H9 (cell line): Measurements from ENCODE around the gene GRID1. TPM values are rescaled to one million over a fixed set of nuclear protein-coding genes. Genes with fewer than 3 reads are reported as not detected.

ENCODE experiments used
- DNase-seq: peaks from one replicate; pipeline ENCODE4 v3.0.0-alpha.2; 2017
- H2AFZ ChIP-seq: one replicate; pipeline ENCODE4 v1.6.1; 2013; ENCODE audit warnings: mild to moderate bottlenecking, low read length, control low read depth, moderate library complexity
- H2AK5ac ChIP-seq: 2 replicates; pipeline ENCODE4 v1.6.1; 2013; ENCODE audit warnings: low read length, control low read depth, mixed read lengths; ENCODE audit not compliant: insufficient read length
- H2BK120ac ChIP-seq: one replicate; pipeline ENCODE4 v1.6.1; 2013; ENCODE audit warnings: low read depth, mild to moderate bottlenecking, low read length, control low read depth, inconsistent platforms; ENCODE audit not compliant: poor library complexity, severe bottlenecking
- H2BK12ac ChIP-seq: 2 replicates; pipeline ENCODE4 v1.6.1; 2013; ENCODE audit warnings: low read length, control low read depth, mixed read lengths, low read depth; ENCODE audit not compliant: insufficient read length
- H2BK15ac ChIP-seq: 2 replicates; pipeline ENCODE4 v1.6.1; 2013; ENCODE audit warnings: low read depth, low read length, control low read depth
- H2BK20ac ChIP-seq: one replicate; pipeline ENCODE4 v1.6.1; 2013; ENCODE audit warnings: low read depth, mild to moderate bottlenecking, low read length, control low read depth, inconsistent platforms; ENCODE audit not compliant: poor library complexity, severe bottlenecking
- H2BK5ac ChIP-seq: 2 replicates; pipeline ENCODE4 v1.6.1; 2013; ENCODE audit warnings: low read length, control low read depth, mixed read lengths; ENCODE audit not compliant: insufficient read length
- H3K14ac ChIP-seq: 2 replicates; pipeline ENCODE4 v1.6.1; 2013; ENCODE audit warnings: low read length, control low read depth; ENCODE audit not compliant: insufficient read depth
- H3K18ac ChIP-seq: 2 replicates; pipeline ENCODE4 v1.6.1; 2013; ENCODE audit warnings: low read depth, mild to moderate bottlenecking, mixed read lengths, low read length, control low read depth; ENCODE audit not compliant: insufficient read length
- H3K23ac ChIP-seq: 2 replicates; pipeline ENCODE4 v1.6.1; 2013; ENCODE audit warnings: low read length, control low read depth, mixed read lengths, low read depth; ENCODE audit not compliant: insufficient read length
- H3K23me2 ChIP-seq: 2 replicates; pipeline ENCODE4 v1.6.1; 2013; ENCODE audit warnings: low read depth, mild to moderate bottlenecking, mixed read lengths, low read length, control low read depth; ENCODE audit not compliant: insufficient read length, poor library complexity, severe bottlenecking
- H3K27ac ChIP-seq: 2 replicates; pipeline ENCODE4 v1.5.1; 2013; ENCODE audit warnings: low read length, control low read depth, mixed read lengths, low read depth; ENCODE audit not compliant: insufficient read length
- H3K27me3 ChIP-seq: 2 replicates; pipeline ENCODE4 v1.6.1; 2013; ENCODE audit warnings: low read length, control low read depth, inconsistent platforms; ENCODE audit not compliant: insufficient read depth
- H3K4ac ChIP-seq: 2 replicates; pipeline ENCODE4 v1.6.1; 2013; ENCODE audit warnings: low read depth, mild to moderate bottlenecking, control low read depth, inconsistent platforms, low read length, moderate library complexity
- H3K4me1 ChIP-seq: 2 replicates; pipeline ENCODE4 v1.6.1; 2013; ENCODE audit warnings: low read length, control low read depth, inconsistent platforms; ENCODE audit not compliant: insufficient read depth
- H3K4me2 ChIP-seq: 2 replicates; pipeline ENCODE4 v1.6.1; 2013; ENCODE audit warnings: low read length, control low read depth, mixed read lengths; ENCODE audit not compliant: insufficient read length, insufficient read depth
- H3K56ac ChIP-seq: 2 replicates; pipeline ENCODE4 v1.6.1; 2013; ENCODE audit warnings: low read depth, mild to moderate bottlenecking, mixed read lengths, low read length, control low read depth; ENCODE audit not compliant: insufficient read length
- H3K79me1 ChIP-seq: 2 replicates; pipeline ENCODE4 v1.6.1; 2013; ENCODE audit warnings: low read depth, mild to moderate bottlenecking, moderate library complexity, low read length, control low read depth, inconsistent platforms; ENCODE audit not compliant: insufficient read depth, poor library complexity, severe bottlenecking
- H3K79me2 ChIP-seq: 2 replicates; pipeline ENCODE4 v1.6.1; 2013; ENCODE audit warnings: low read length, control low read depth, inconsistent platforms; ENCODE audit not compliant: insufficient read depth
- H3K9ac ChIP-seq: 2 replicates; pipeline ENCODE4 v1.6.1; 2013; ENCODE audit warnings: low read length, control low read depth, mixed read lengths; ENCODE audit not compliant: insufficient read length; ENCODE audit errors: extremely low read depth
- H3K9me3 ChIP-seq: one replicate; pipeline ENCODE4 v1.6.1; 2013; ENCODE audit warnings: low read depth, low read length, inconsistent platforms; ENCODE audit not compliant: control insufficient read depth
- H3T11ph ChIP-seq: one replicate; pipeline ENCODE4 v1.6.1; 2013; ENCODE audit warnings: mild to moderate bottlenecking, low read length, control low read depth, inconsistent platforms
- H4K20me1 ChIP-seq: one replicate; pipeline ENCODE4 v1.6.1; 2013; ENCODE audit not compliant: control insufficient read depth, insufficient read length, insufficient read depth
- H4K5ac ChIP-seq: 2 replicates; pipeline ENCODE4 v1.6.1; 2013; ENCODE audit warnings: low read depth, mild to moderate bottlenecking, mixed read lengths, low read length, control low read depth; ENCODE audit not compliant: insufficient read length
- H4K8ac ChIP-seq: replicated peaks from 2 replicates; pipeline ENCODE4 v1.6.1; 2013; ENCODE audit warnings: low read length, control low read depth, mixed read lengths, low read depth; ENCODE audit not compliant: insufficient read length
- H4K91ac ChIP-seq: 2 replicates; pipeline ENCODE4 v1.6.1; 2013; ENCODE audit warnings: low read depth, mild to moderate bottlenecking, moderate library complexity, mixed read lengths, low read length, control low read depth; ENCODE audit not compliant: insufficient read length
- H3K27ac Mint-ChIP-seq, 3 experiments: 2 replicates in 2 of 3; 3 replicates in 1 of 3; pipeline ENCODE4 v1.8.0; 2020 to 2021; ENCODE audit warnings: mixed read lengths in 3 of 3, mild to moderate bottlenecking in 1 of 3, moderate library complexity in 1 of 3
- H3K27me3 Mint-ChIP-seq: 2 replicates; pipeline ENCODE4 v1.8.0; 2021; ENCODE audit warnings: low read depth, mild to moderate bottlenecking, moderate library complexity, mixed read lengths
- H3K36me3 Mint-ChIP-seq, 3 experiments: 2 replicates in 2 of 3; 3 replicates in 1 of 3; pipeline ENCODE4 v1.8.0; 2020 to 2021; ENCODE audit warnings: low read depth in 3 of 3, mixed read lengths in 3 of 3; ENCODE audit not compliant: insufficient read depth in 1 of 3
- H3K4me1 Mint-ChIP-seq, 2 experiments: 2 replicates each; pipeline ENCODE4 v1.8.0; 2020; ENCODE audit warnings: mixed read lengths in 2 of 2
- H3K4me3 Mint-ChIP-seq, 2 experiments: 2 replicates in 1 of 2; 3 replicates in 1 of 2; pipeline ENCODE4 v1.8.0; 2020 to 2021; ENCODE audit warnings: mild to moderate bottlenecking in 2 of 2, mixed read lengths in 2 of 2, moderate library complexity in 1 of 2
- H3K9me3 Mint-ChIP-seq, 2 experiments: 2 replicates in 1 of 2; 3 replicates in 1 of 2; pipeline ENCODE4 v1.8.0; 2020; ENCODE audit warnings: mild to moderate bottlenecking in 2 of 2, mixed read lengths in 2 of 2, moderate library complexity in 1 of 2
- WGBS: extraction: QIAGEN DNeasy Blood & Tissue Kit; methylation state at CpG from one replicate; pipeline ENCODE4 v1.1.7; 2013; ENCODE audit warnings: missing lambda C conversion rate, low lambda C conversion rate, mixed read lengths; ENCODE audit not compliant: insufficient read length; ENCODE audit errors: extremely low coverage; 5-methylcytosine and 5-hydroxymethylcytosine counted together
- total RNA-seq: library from RNA; stranded (reverse); gene quantifications from 2 replicates; pipeline ENCODE4 v1.2.1, GENCODE V29; 2021
- TF ChIP-seq, protein P1 (sequence below): fragments of 200-600 bp; sonication (generic); conservative IDR thresholded peaks from 3 replicates; pipeline ENCODE4 v1.8.0; 2021; ENCODE audit warnings: antibody characterized with exemption, mild to moderate bottlenecking

The GRID1 gene
- total RNA-seq, 1 experiment from 2014 or later, result 0.35 TPM

DNA sequence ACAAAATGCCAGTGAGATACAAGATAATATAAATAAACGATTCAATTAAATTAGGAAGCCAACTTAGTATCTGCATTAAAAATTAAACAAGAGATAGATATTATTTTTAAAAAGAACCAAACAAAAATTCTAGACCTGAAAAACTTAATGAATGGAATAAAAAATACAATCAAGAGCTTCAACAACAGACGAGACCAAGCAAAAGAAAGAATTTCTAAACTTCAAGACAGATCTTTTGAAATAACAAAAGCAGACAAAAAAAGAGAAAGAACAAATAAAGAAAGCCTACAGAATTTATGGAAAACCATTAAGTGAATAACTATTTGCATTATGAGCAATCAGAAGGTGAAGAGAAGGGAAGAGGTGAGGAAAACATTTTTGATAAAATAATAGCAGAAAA is 555.2 kb downstream of the GRID1 start:
- Histone ChIP-seq H4K8ac (no peak overlapping the region), H3K27ac (no peak overlapping the region), H3K18ac (no peak overlapping the region), H2AFZ (no peak overlapping the region), H3K27me3 (no peaks in the 10 kb centered on the region), H2BK15ac (no peak overlapping the region), H3K9me3 (no peaks in the 10 kb centered on the region), H3K9ac (no peak overlapping the region), H3T11ph (no peak overlapping the region), H3K79me1 (no peaks in the 10 kb centered on the region), H3K56ac (no peak overlapping the region), H3K14ac (no peak overlapping the region), H3K23ac (no peak overlapping the region), H2AK5ac (no peak overlapping the region), H3K23me2 (no peaks in the 10 kb centered on the region), H2BK120ac (no peak overlapping the region), H2BK5ac (no peak overlapping the region), H3K4ac (no peak overlapping the region), H4K91ac (no peak overlapping the region), H2BK20ac (no peak overlapping the region), H3K4me2 (no peak overlapping the region), H3K79me2 (no peaks in the 10 kb centered on the region; the same call in 1 of the 2 replicates), H4K5ac (no peak overlapping the region), H2BK12ac (no peak overlapping the region), H4K20me1 (no peaks in the 10 kb centered on the region), H3K4me1 (no peaks in the 10 kb centered on the region)
- DNase-seq, result no peak
- no peak overlapping the region for H3K4me3 Mint-ChIP-seq
- H3K27ac Mint-ChIP-seq, result no peak overlapping the region
- peaks cover 24 to 30% of the 10 kb centered on the region in 2 experiments for H3K9me3 Mint-ChIP-seq
- TF ChIP-seq, protein P1, sequence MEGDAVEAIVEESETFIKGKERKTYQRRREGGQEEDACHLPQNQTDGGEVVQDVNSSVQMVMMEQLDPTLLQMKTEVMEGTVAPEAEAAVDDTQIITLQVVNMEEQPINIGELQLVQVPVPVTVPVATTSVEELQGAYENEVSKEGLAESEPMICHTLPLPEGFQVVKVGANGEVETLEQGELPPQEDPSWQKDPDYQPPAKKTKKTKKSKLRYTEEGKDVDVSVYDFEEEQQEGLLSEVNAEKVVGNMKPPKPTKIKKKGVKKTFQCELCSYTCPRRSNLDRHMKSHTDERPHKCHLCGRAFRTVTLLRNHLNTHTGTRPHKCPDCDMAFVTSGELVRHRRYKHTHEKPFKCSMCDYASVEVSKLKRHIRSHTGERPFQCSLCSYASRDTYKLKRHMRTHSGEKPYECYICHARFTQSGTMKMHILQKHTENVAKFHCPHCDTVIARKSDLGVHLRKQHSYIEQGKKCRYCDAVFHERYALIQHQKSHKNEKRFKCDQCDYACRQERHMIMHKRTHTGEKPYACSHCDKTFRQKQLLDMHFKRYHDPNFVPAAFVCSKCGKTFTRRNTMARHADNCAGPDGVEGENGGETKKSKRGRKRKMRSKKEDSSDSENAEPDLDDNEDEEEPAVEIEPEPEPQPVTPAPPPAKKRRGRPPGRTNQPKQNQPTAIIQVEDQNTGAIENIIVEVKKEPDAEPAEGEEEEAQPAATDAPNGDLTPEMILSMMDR, result no peak
- no peaks in the 10 kb centered on the region for H3K27me3 Mint-ChIP-seq
- H3K4me1 Mint-ChIP-seq, result no peaks in the 10 kb centered on the region
- H3K36me3 Mint-ChIP-seq, result peaks cover 0 to 21% (median 4%) of the 10 kb centered on the region in 3 experiments; a peak in 3 of 7 replicates
- no CpG with 5 or more reads among the region's 2 CpGs for WGBS
